Calu3 (cell line): ENCODE data around the gene CXCL9. TPM values are rescaled to one million over a fixed set of nuclear protein-coding genes. Genes with fewer than 3 reads are reported as not detected.
A peak's percentile ranks its signal among the peaks of the same experiment; 100 is the strongest.

ENCODE experiments used
- BruUV-seq: library from RNA; stranded (reverse); fragments of 400-500 nt; replicated peaks from 2 replicates; lab custom pipeline; 2021; lab: Mats Ljungman, UMichigan
- CTCF ChIA-PET: fragments of 300-600 bp; sonication (Branson Sonifier 250); formaldehyde crosslinking; loops from one replicate; lab custom pipeline; 2022; ENCODE audit warnings: antibody characterized with exemption; lab: Charles Lee
- DNase-seq: peaks from one replicate; pipeline ENCODE4 v3.0.0; 2022
- H3K27ac Mint-ChIP-seq: one replicate; pipeline ENCODE4 v1.8.0; 2022; ENCODE audit warnings: mixed read lengths; ENCODE audit not compliant: unreplicated experiment
- H3K27me3 Mint-ChIP-seq: one replicate; pipeline ENCODE4 v1.8.0; 2022; ENCODE audit warnings: mixed read lengths; ENCODE audit not compliant: unreplicated experiment
- H3K36me3 Mint-ChIP-seq: one replicate; pipeline ENCODE4 v1.8.0; 2022; ENCODE audit warnings: mild to moderate bottlenecking, moderate library complexity, mixed read lengths; ENCODE audit not compliant: insufficient read depth, unreplicated experiment
- H3K4me1 Mint-ChIP-seq: one replicate; pipeline ENCODE4 v1.8.0; 2022; ENCODE audit warnings: mild to moderate bottlenecking, low read depth, mixed read lengths; ENCODE audit not compliant: unreplicated experiment
- H3K4me3 Mint-ChIP-seq: one replicate; pipeline ENCODE4 v1.8.0; 2022; ENCODE audit warnings: mild to moderate bottlenecking, low read depth, moderate library complexity, mixed read lengths; ENCODE audit not compliant: unreplicated experiment
- H3K9me3 Mint-ChIP-seq: one replicate; pipeline ENCODE4 v1.8.0; 2022; ENCODE audit warnings: low read depth, mixed read lengths; ENCODE audit not compliant: unreplicated experiment
- intact Hi-C: fragments of 100-400 bp; cut with micrococcal nuclease; formaldehyde crosslinking; loops from one replicate; pipeline ENCODE4 v1.10.0; 2022; ENCODE audit not compliant: unreplicated experiment
- total RNA-seq: library from RNA; stranded (reverse); gene quantifications from 2 replicates; pipeline ENCODE4 v1.2.3, GENCODE V29; 2022
- TF ChIP-seq, protein P1 (sequence below): fragments of 200-600 bp; IDR thresholded peaks from one replicate; pipeline ENCODE4 v1.8.0; 2022; ENCODE audit warnings: antibody characterized with exemption; ENCODE audit not compliant: unreplicated experiment

Gene CXCL9
- total RNA-seq, 1 experiment from 2014 or later: not detected

- DNase-seq: no peak
- CTCF ChIA-PET: no interaction called here
Observed at GRCh38 chr4:76035141-76035540, 27.8 kb upstream of the CXCL9 start.

GRCh38 chr4:76029300-76029699 lies 22.0 kb upstream of the CXCL9 start:
- no TSS peak for BruUV-seq
- no peak overlapping the region for H3K27ac Mint-ChIP-seq
- no peaks in the 10 kb centered on the region for H3K9me3 Mint-ChIP-seq
- no peaks in the 10 kb centered on the region for H3K27me3 Mint-ChIP-seq
- DNase-seq: no peak
- H3K36me3 Mint-ChIP-seq: peaks cover 5% of the 10 kb centered on the region
- TF ChIP-seq, protein P1, sequence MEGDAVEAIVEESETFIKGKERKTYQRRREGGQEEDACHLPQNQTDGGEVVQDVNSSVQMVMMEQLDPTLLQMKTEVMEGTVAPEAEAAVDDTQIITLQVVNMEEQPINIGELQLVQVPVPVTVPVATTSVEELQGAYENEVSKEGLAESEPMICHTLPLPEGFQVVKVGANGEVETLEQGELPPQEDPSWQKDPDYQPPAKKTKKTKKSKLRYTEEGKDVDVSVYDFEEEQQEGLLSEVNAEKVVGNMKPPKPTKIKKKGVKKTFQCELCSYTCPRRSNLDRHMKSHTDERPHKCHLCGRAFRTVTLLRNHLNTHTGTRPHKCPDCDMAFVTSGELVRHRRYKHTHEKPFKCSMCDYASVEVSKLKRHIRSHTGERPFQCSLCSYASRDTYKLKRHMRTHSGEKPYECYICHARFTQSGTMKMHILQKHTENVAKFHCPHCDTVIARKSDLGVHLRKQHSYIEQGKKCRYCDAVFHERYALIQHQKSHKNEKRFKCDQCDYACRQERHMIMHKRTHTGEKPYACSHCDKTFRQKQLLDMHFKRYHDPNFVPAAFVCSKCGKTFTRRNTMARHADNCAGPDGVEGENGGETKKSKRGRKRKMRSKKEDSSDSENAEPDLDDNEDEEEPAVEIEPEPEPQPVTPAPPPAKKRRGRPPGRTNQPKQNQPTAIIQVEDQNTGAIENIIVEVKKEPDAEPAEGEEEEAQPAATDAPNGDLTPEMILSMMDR: no peak
- CTCF ChIA-PET: no interaction called here
- H3K4me1 Mint-ChIP-seq: peaks cover 11% of the 10 kb centered on the region
- H3K4me3 Mint-ChIP-seq: no peak overlapping the region
- intact Hi-C loops: no loop called here

More at GRCh38 chr4:76035141-76035540, 27.8 kb upstream of the CXCL9 start:
- intact Hi-C loops: no loop called here
- TF ChIP-seq, protein P1: no peak
- BruUV-seq: no TSS peak
- Mint-ChIP-seq H3K4me1 (no peaks in the 10 kb centered on the region), H3K4me3 (no peak overlapping the region), H3K27me3 (no peaks in the 10 kb centered on the region), H3K27ac (no peak overlapping the region), H3K36me3 (no peaks in the 10 kb centered on the region), H3K9me3 (no peaks in the 10 kb centered on the region)

- intact Hi-C loops: no loop called here
- TF ChIP-seq, protein P1: no peak
- CTCF ChIA-PET: no interaction called here
- no peak for DNase-seq
- Mint-ChIP-seq H3K9me3 (no peaks in the 10 kb centered on the region), H3K27ac (peak overlapping the region; percentile 53), H3K4me3 (peak overlapping the region; percentile 55), H3K36me3 (peaks cover 5% of the 10 kb centered on the region), H3K4me1 (peaks cover 11% of the 10 kb centered on the region), H3K27me3 (no peaks in the 10 kb centered on the region)
- BruUV-seq: no TSS peak
Observed at GRCh38 chr4:76028350-76028765, 21.0 kb upstream of the CXCL9 start.

GRCh38 chr4:76024065-76024464 lies 16.8 kb upstream of the CXCL9 start:
- Mint-ChIP-seq H3K36me3 (peaks cover 5% of the 10 kb centered on the region), H3K27me3 (no peaks in the 10 kb centered on the region), H3K4me1 (peaks cover 11% of the 10 kb centered on the region), H3K4me3 (no peak overlapping the region), H3K9me3 (no peaks in the 10 kb centered on the region), H3K27ac (no peak overlapping the region)
- CTCF ChIA-PET: no interaction called here
- intact Hi-C loops: no loop called here
- DNase-seq: no peak
- TF ChIP-seq, protein P1: no peak
- BruUV-seq: no TSS peak
